ENCODE results near the gene PHF21A.
A peak's percentile ranks its signal among the peaks of the same experiment; 100 is the strongest.

The PHF21A gene

GRCh38 chr11:46141597-46141996, 20.3 kb upstream of the PHF21A start:
- no peak overlapping the region for H3K4me3 ChIP-seq (ENCODE audit: low read length in 2 of 2)
- no peaks in the 10 kb centered on the region for H3K4me1 ChIP-seq (ENCODE audit: control insufficient read depth, insufficient read depth, low read length)
- no peaks in the 10 kb centered on the region for H3K9me3 ChIP-seq (ENCODE audit: control insufficient read depth in 2 of 2, low read length in 2 of 2)
- H3K27me3 ChIP-seq (ENCODE audit: control insufficient read depth in 1 of 2, insufficient read depth in 2 of 2, low read length in 2 of 2) = peaks cover 0 to 3% of the 10 kb centered on the region in 2 donors
- H3K27ac ChIP-seq (ENCODE audit: low read length) = no peak overlapping the region
- H3K36me3 ChIP-seq (ENCODE audit: control insufficient read depth in 2 of 2, insufficient read depth in 2 of 2, low read length in 2 of 2) = no peaks in the 10 kb centered on the region
- no peak overlapping the region for H3K9ac ChIP-seq (ENCODE audit: low read length in 2 of 2)

- Histone ChIP-seq H3K36me3 (ENCODE audit: control insufficient read depth in 2 of 2, insufficient read depth in 2 of 2, low read length in 2 of 2) (no peaks in the 10 kb centered on the region), H3K9ac (ENCODE audit: low read length in 2 of 2) (no peak overlapping the region), H3K27me3 (ENCODE audit: control insufficient read depth in 1 of 2, insufficient read depth in 2 of 2, low read length in 2 of 2) (peaks cover 0 to 3% of the 10 kb centered on the region in 2 donors), H3K27ac (ENCODE audit: low read length) (no peak overlapping the region), H3K4me1 (ENCODE audit: control insufficient read depth, insufficient read depth, low read length) (no peaks in the 10 kb centered on the region), H3K4me3 (ENCODE audit: low read length in 2 of 2) (no peak overlapping the region), H3K9me3 (ENCODE audit: control insufficient read depth in 2 of 2, low read length in 2 of 2) (no peaks in the 10 kb centered on the region)
Measured at GRCh38 chr11:46134540-46134939, 13.3 kb upstream of the PHF21A start.

- Histone ChIP-seq H3K4me3 (ENCODE audit: low read length in 2 of 2) (no peak overlapping the region), H3K9ac (ENCODE audit: low read length in 2 of 2) (no peak overlapping the region), H3K9me3 (ENCODE audit: control insufficient read depth in 2 of 2, low read length in 2 of 2) (no peaks in the 10 kb centered on the region), H3K27me3 (ENCODE audit: control insufficient read depth in 1 of 2, insufficient read depth in 2 of 2, low read length in 2 of 2) (peaks cover 0 to 3% of the 10 kb centered on the region in 2 donors), H3K4me1 (ENCODE audit: control insufficient read depth, insufficient read depth, low read length) (no peaks in the 10 kb centered on the region), H3K36me3 (ENCODE audit: control insufficient read depth in 2 of 2, insufficient read depth in 2 of 2, low read length in 2 of 2) (no peaks in the 10 kb centered on the region), H3K27ac (ENCODE audit: low read length) (no peak overlapping the region)
Measured at GRCh38 chr11:46134061-46134460, 12.8 kb upstream of the PHF21A start.

GRCh38 chr11:46133119-46133518, 11.9 kb upstream of the PHF21A start:
- Histone ChIP-seq H3K27ac (ENCODE audit: low read length) (no peak overlapping the region), H3K27me3 (ENCODE audit: control insufficient read depth in 1 of 2, insufficient read depth in 2 of 2, low read length in 2 of 2) (peaks cover 0 to 3% of the 10 kb centered on the region in 2 donors), H3K36me3 (ENCODE audit: control insufficient read depth in 2 of 2, insufficient read depth in 2 of 2, low read length in 2 of 2) (no peaks in the 10 kb centered on the region), H3K9ac (ENCODE audit: low read length in 2 of 2) (no peak overlapping the region), H3K9me3 (ENCODE audit: control insufficient read depth in 2 of 2, low read length in 2 of 2) (no peaks in the 10 kb centered on the region), H3K4me3 (ENCODE audit: low read length in 2 of 2) (no peak overlapping the region), H3K4me1 (ENCODE audit: control insufficient read depth, insufficient read depth, low read length) (no peaks in the 10 kb centered on the region)

- H3K27me3 ChIP-seq (ENCODE audit: control insufficient read depth in 1 of 2, insufficient read depth in 2 of 2, low read length in 2 of 2) = peaks cover 0 to 3% of the 10 kb centered on the region in 2 donors
- no peak overlapping the region for H3K27ac ChIP-seq (ENCODE audit: low read length)
- H3K4me1 ChIP-seq (ENCODE audit: control insufficient read depth, insufficient read depth, low read length) = no peaks in the 10 kb centered on the region
- no peaks in the 10 kb centered on the region for H3K9me3 ChIP-seq (ENCODE audit: control insufficient read depth in 2 of 2, low read length in 2 of 2)
- no peak overlapping the region for H3K4me3 ChIP-seq (ENCODE audit: low read length in 2 of 2)
- no peak overlapping the region for H3K9ac ChIP-seq (ENCODE audit: low read length in 2 of 2)
- H3K36me3 ChIP-seq (ENCODE audit: control insufficient read depth in 2 of 2, insufficient read depth in 2 of 2, low read length in 2 of 2) = no peaks in the 10 kb centered on the region
Measured at GRCh38 chr11:46130286-46130940, 9.2 kb upstream of the PHF21A start.

- H3K27me3 ChIP-seq (ENCODE audit: control insufficient read depth in 1 of 2, insufficient read depth in 2 of 2, low read length in 2 of 2) = peaks cover 0 to 3% of the 10 kb centered on the region in 2 donors
- H3K4me3 ChIP-seq (ENCODE audit: low read length in 2 of 2) = no peak overlapping the region
Measured at GRCh38 chr11:46129133-46129532, 7.9 kb upstream of the PHF21A start.

GRCh38 chr11:46127150-46127638, 5.9 kb upstream of the PHF21A start:
- Histone ChIP-seq H3K36me3 (ENCODE audit: control insufficient read depth in 2 of 2, insufficient read depth in 2 of 2, low read length in 2 of 2) (no peaks in the 10 kb centered on the region), H3K4me1 (ENCODE audit: control insufficient read depth, insufficient read depth, low read length) (peaks cover 3% of the 10 kb centered on the region), H3K27ac (ENCODE audit: low read length) (no peak overlapping the region), H3K9me3 (ENCODE audit: control insufficient read depth in 2 of 2, low read length in 2 of 2) (no peaks in the 10 kb centered on the region), H3K4me3 (ENCODE audit: low read length in 2 of 2) (no peak overlapping the region), H3K27me3 (ENCODE audit: control insufficient read depth in 1 of 2, insufficient read depth in 2 of 2, low read length in 2 of 2) (peaks cover 0 to 3% of the 10 kb centered on the region in 2 donors), H3K9ac (ENCODE audit: low read length in 2 of 2) (no peak overlapping the region)

More at GRCh38 chr11:46129133-46129532, 7.9 kb upstream of the PHF21A start:
- H3K4me1 ChIP-seq (ENCODE audit: control insufficient read depth, insufficient read depth, low read length) = no peaks in the 10 kb centered on the region
- no peaks in the 10 kb centered on the region for H3K36me3 ChIP-seq (ENCODE audit: control insufficient read depth in 2 of 2, insufficient read depth in 2 of 2, low read length in 2 of 2)
- no peaks in the 10 kb centered on the region for H3K9me3 ChIP-seq (ENCODE audit: control insufficient read depth in 2 of 2, low read length in 2 of 2)
- no peak overlapping the region for H3K27ac ChIP-seq (ENCODE audit: low read length)
- no peak overlapping the region for H3K9ac ChIP-seq (ENCODE audit: low read length in 2 of 2)

- H3K27me3 ChIP-seq (ENCODE audit: control insufficient read depth in 1 of 2, insufficient read depth in 2 of 2, low read length in 2 of 2) = peaks cover 0 to 3% of the 10 kb centered on the region in 2 donors
- H3K9ac ChIP-seq (ENCODE audit: low read length in 2 of 2) = no peak overlapping the region
- no peaks in the 10 kb centered on the region for H3K9me3 ChIP-seq (ENCODE audit: control insufficient read depth in 2 of 2, low read length in 2 of 2)
- H3K4me3 ChIP-seq (ENCODE audit: low read length in 2 of 2) = no peak overlapping the region
- no peak overlapping the region for H3K27ac ChIP-seq (ENCODE audit: low read length)
- no peaks in the 10 kb centered on the region for H3K36me3 ChIP-seq (ENCODE audit: control insufficient read depth in 2 of 2, insufficient read depth in 2 of 2, low read length in 2 of 2)
- H3K4me1 ChIP-seq (ENCODE audit: control insufficient read depth, insufficient read depth, low read length) = peaks cover 3% of the 10 kb centered on the region
Measured at GRCh38 chr11:46125284-46125683, 4.0 kb upstream of the PHF21A start.

GRCh38 chr11:46122945-46123715, 1.9 kb upstream of the PHF21A start:
- Histone ChIP-seq H3K36me3 (ENCODE audit: control insufficient read depth in 2 of 2, insufficient read depth in 2 of 2, low read length in 2 of 2) (no peaks in the 10 kb centered on the region), H3K9ac (ENCODE audit: low read length in 2 of 2) (no peak overlapping the region), H3K9me3 (ENCODE audit: control insufficient read depth in 2 of 2, low read length in 2 of 2) (no peaks in the 10 kb centered on the region), H3K4me1 (ENCODE audit: control insufficient read depth, insufficient read depth, low read length) (peaks cover 3% of the 10 kb centered on the region), H3K27me3 (ENCODE audit: control insufficient read depth in 1 of 2, insufficient read depth in 2 of 2, low read length in 2 of 2) (no peaks in the 10 kb centered on the region), H3K4me3 (ENCODE audit: low read length in 2 of 2) (no peak overlapping the region), H3K27ac (ENCODE audit: low read length) (no peak overlapping the region)

- Histone ChIP-seq H3K27ac (ENCODE audit: low read length) (peak overlapping the region; percentile 49), H3K9me3 (ENCODE audit: control insufficient read depth in 2 of 2, low read length in 2 of 2) (no peaks in the 10 kb centered on the region), H3K27me3 (ENCODE audit: control insufficient read depth in 1 of 2, insufficient read depth in 2 of 2, low read length in 2 of 2) (no peaks in the 10 kb centered on the region), H3K9ac (ENCODE audit: low read length in 2 of 2) (peak overlapping the region; percentile 41 to 76), H3K4me3 (ENCODE audit: low read length in 2 of 2) (peak overlapping the region; percentile 50 to 83), H3K4me1 (ENCODE audit: control insufficient read depth, insufficient read depth, low read length) (peaks cover 3% of the 10 kb centered on the region), H3K36me3 (ENCODE audit: control insufficient read depth in 2 of 2, insufficient read depth in 2 of 2, low read length in 2 of 2) (no peaks in the 10 kb centered on the region)
Measured at GRCh38 chr11:46121724-46122477, 647 bp upstream of the PHF21A start.

All from stomach smooth muscle (tissue), 2 donors.